HG03469 (cell line): Measurements from ENCODE around the gene HLA-A.
A peak's percentile ranks its signal among the peaks of the same experiment; 100 is the strongest.
"Not testable (repeated sequence)": the region's sequence is repeated elsewhere in the genome, so short reads cannot be mapped to it uniquely, and the experiment has no call there.

ENCODE experiments used
- ATAC-seq: cut with Tn5 transposase; IDR thresholded peaks from one replicate; pipeline ENCODE4 v1.9.1; 2021; ENCODE audit warnings: mild to moderate bottlenecking, moderate library complexity, moderate number of reproducible peaks; ENCODE audit not compliant: unreplicated experiment

The HLA-A gene

DNA sequence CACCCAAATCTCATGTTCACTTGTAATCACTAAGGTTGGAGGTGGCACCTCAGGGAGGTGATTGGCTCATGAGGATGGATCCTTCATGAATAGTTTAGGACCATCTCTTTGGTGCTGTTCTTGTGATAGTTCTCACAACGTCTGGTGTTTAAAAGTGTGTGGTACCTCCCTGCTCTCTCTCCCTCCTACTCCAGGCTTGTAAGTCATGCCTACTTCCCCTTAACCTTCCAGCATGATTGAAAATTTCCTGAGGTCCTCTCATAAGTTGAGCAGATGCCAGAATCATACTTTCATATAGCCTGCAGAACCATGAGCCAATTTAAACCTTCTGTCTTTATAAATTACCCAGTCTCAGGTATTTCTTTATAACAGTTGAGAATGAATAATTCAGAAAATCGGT, 16.6 kb downstream of the HLA-A start:
- no peak for ATAC-seq

DNA sequence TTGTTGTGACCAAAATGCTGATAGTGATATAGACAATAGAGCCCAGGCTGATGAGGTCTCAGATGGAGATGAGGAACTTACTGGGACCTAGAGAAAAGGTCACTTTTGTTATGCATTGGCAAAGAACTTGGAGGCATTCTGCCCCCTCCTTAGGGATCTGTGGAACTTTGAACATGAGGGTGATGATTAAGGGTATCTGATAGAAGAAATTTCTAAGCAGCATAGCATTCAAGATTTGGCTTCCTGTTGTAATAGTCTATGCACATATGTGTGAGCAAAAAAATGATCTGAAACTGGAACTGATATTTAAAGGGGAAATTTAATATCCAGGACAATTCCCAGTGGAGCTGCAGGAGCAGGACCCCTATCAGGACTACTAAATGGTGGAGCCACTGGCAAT, 17.1 kb downstream of the HLA-A start:
- ATAC-seq = no peak

GRCh38 chr6:29961966-29962365, 19.6 kb downstream of the HLA-A start:
- no peak for ATAC-seq

DNA sequence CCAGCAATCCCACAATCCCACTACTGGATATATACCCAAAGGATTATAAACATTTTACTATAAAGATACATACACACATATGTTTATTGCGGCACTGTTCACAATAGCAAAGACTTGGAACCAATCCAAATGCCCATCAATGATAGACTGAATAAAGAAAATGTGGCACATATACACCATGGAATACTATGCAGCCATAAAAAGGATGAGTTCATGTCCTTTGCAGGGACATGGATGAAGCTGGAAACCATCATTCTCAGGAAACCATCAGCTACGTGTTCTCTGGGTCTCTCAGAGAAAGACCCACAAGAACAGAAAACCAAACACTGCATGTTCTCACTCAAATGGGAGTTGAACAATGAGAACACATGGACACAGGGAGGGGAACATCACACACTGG, 21.4 kb downstream of the HLA-A start:
- ATAC-seq = not testable (repeated sequence)

DNA sequence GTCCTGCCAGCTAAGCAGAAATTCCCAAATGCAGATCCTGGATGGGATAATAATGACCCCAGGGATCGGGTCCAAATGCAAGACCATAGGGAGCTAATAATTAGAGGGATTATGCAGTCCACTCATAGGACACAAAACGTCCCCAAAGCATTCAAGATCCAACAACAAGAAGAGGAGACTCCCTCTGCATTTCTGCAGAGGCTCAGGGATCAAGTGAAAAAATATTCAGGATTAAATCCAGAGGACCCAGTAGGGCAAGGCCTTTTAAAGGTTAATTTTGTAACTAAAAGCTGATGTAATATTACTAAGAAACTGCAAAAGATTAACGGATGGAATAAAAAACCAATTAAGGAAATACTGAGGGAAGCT, 22.2 kb downstream of the HLA-A start:
- no peak for ATAC-seq

GRCh38 chr6:29964887-29965562, 22.7 kb downstream of the HLA-A start:
- peak; percentile 74 for ATAC-seq

DNA sequence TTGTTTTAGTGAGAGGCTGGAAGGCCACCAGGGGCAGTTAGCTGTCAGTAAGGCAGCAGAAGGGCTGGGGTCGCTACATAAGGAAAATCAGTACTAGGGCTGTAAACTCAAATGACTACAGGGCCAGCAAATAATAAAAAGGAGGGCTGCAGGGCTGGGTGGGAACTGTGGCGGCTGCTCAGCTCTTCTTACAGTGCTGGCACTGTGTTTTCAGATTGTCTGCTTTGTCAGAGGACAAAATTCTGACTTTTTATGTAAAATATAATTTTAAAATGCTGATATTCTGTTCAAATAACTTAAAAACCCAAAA, 23.2 kb downstream of the HLA-A start:
- no peak for ATAC-seq

GRCh38 chr6:29965873-29966601, 23.7 kb downstream of the HLA-A start:
- no peak for ATAC-seq

- no peak for ATAC-seq
These were observed 25.2 kb downstream of the HLA-A start for GRCh38 chr6:29967379-29968010.

- ATAC-seq = no peak
These were observed 25.8 kb downstream of the HLA-A start for GRCh38 chr6:29968130-29968529.

DNA sequence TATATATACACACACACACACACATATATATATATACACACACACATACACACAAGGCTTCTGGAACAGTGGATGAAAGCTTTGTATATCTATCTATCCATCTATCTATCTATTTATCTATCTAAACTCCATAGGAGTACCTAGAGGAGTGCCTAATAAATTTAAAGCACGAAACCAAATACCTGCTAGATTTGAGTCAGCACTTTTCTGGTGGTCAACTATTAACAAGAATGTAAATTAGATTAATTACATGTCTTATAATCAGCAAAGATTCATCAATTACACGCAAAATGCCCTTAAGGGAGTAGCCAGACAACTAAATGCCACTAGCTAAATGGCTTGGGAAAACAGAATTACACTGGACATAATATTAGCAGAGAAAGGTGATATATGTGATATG, 26.6 kb downstream of the HLA-A start:
- ATAC-seq = no peak

- ATAC-seq = no peak
These were observed 28.4 kb downstream of the HLA-A start for GRCh38 chr6:29970711-29971110.

DNA sequence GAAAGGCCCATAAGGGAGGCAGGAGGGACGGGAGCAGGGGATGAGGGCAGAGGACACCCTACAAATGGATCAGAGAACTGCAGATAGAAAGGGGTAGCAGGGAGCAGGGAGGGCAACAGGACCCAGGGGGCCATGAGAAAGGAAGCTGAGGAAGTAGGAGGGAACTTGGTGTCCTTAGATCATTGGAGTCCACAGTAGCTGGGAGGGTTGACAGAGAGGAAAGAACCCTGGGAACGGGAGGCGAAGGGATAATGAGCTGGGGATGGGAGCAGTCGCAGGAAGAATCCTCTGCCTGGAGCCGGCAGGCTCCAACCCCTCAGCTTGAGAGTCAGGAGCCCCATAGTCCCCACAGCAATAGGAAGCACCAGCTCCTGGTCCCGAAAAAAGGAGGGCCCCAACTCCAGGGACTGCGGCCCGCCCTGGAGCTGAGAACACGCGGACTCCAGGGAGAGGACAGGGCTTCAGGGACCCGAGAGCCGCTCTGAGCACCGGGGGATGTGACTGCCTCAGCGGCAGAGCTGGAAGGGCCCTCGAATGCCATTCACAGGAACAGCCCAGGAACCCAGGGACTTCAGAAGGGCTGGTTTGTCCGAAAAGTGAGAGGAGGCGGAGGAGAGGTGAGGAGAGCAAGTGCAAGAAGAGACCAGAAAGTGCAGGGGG, 32.7 kb downstream of the HLA-A start:
- no peak for ATAC-seq

DNA sequence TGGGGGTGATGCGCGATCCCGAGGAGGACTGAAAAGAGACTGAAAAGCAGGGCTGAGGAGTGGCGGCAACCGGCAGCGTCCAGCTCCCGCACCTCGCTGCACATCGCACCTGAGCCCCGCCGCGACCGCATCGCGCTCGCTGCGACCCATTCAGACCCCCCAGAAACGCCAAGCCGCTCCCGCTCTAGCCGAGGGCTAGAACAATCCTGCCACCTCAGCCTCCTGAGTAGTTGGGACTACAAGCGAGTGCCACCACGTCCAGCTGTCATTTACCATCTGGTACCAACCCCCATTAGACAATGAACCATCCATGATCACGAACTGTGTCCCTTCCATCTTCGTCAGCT, 33.2 kb downstream of the HLA-A start:
- no peak for ATAC-seq

DNA sequence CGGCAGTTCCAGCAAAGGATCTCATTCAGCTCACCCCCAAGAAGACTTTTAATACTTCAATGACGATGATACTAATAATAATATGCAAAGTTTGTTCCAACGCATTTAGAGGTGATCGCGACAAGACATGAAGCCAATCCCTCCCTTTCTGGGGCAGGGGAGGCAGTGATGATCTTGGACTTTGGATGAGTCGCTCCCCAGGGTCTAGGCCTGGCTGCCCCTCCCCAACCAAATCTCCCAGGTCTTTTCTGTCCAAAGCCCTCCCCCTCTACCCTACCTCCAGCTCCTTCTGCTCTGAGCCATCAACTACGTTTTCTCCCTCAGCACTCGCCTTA, 33.9 kb downstream of the HLA-A start:
- no peak for ATAC-seq

DNA sequence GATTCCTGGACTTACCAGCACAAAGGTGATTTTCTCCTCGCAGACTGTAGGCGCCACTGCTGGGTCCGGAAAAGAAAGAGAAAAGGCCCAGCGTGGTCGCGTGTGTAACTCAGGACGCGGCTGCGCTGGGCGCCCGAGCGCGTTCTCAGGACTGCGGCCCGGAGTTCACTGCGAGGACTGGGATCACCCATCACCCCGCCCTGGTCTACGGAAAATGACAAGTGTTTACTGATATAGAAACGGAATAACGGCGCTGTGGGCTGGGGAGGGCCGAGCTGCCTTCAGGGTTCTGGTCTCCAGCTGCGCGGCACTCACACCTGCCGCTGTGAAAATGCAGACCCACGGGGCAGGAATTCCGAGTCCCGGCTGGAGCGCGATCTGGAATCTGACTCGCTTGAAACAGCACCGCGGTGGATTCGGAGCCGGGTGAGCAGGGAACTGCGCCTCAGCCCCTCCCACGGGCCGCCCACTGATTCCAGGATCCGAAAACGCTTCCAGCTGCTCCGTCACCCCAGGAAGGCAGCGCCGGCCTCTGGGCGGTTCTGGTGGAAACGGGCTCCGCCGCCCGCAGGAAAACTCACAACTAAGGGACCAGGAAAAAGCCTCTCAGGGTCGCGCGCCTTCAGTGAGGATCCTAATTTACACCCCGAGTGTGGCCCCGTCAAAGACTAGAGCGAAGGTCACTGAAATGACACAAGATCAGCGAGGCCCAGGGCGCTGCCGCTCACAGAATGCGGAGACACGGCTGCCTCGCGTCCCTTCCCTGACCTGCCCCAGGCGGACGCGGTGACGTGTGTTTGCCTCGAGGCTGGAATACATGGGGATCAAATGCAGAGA, 34.5 kb downstream of the HLA-A start:
- ATAC-seq = no peak

DNA sequence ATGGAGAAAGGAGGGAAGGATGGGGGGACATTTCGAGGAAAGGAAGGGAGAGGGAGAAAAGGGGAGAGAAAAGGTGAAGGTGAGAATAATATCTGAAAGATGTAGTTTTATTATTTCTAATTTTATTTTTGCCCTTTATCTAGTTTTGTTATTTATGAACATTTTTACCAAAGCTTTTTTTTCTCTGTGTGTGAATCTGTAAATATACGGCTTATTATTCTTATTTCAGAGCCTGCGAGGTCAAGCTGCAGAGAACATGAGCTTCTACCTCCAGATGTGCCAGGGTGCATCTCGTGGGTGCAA, 35.0 kb downstream of the HLA-A start:
- no peak for ATAC-seq

DNA sequence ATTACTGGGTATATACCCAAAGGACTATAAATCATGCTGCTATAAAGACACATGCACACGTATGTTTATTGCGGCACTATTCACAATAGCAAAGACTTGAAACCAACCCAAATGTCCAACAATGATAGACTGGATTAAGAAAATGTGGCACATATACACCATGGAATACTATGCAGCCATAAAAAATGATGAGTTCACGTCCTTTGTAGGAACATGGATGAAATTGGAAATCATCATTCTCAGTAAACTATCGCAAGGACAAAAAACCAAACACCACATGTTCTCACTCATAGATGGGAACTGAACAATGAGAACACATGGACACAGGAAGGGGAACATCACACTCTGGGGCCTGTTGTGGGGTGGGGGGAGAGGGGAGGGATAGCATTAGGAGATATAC, 37.7 kb downstream of the HLA-A start:
- ATAC-seq = not testable (repeated sequence)

DNA sequence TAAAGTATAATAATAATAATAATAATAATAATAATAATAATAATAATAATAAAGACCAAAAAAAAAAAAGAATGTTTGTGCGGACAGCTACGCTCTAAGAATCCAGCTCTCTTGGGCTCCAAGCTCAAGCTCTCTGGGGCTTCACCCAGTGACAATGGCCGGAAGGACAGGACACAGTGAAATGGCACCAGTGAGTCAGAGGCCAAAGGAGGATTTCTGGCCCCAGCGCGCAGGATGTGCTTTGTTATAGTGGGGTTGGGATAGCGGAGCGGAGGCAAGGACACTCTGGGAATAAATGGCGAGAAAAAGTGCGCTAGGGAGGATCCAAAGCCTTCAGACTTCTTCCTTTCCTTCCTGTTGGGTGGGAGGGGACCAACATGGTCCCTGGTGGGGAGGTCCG, 38.2 kb downstream of the HLA-A start:
- ATAC-seq = no peak

DNA sequence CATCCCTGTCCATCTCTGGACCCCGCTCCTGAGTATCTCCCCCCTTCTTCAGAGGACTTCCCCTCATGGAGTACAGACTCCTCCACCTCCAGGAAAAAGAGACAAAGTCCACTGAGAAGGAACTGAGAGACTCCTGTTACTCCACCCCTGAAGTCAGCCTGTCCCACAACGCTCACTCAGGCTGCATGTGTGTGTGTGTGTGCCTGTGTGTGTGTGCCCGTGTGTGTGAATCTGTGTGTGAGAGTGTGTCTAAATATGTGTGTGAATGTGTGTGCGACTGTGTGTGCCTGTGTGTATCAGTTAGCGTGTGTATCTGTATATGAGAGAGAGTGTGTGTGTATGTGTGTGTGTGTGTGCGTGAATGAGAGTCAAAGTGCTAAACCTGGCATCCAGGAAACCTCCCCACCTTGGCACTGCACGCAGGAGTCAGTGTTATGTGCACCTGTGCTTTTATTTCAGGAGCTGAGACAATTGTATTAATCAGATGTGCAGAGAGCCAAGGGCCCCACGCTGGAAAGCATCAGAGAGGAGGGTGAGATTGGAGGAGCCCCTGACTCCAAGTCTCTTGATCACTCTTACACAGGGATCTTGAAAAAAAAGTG, 39.0 kb downstream of the HLA-A start:
- no peak for ATAC-seq

- no peak for ATAC-seq
These were observed 39.8 kb downstream of the HLA-A start for GRCh38 chr6:29982097-29982496.
